ENCODE measurements around the gene WDR82. TPM values are rescaled to one million over a fixed set of nuclear protein-coding genes. Genes with fewer than 3 reads are reported as not detected.

WDR82 gene
- total RNA-seq, 1 donor from 2014 or later: 74.9 TPM

DNA sequence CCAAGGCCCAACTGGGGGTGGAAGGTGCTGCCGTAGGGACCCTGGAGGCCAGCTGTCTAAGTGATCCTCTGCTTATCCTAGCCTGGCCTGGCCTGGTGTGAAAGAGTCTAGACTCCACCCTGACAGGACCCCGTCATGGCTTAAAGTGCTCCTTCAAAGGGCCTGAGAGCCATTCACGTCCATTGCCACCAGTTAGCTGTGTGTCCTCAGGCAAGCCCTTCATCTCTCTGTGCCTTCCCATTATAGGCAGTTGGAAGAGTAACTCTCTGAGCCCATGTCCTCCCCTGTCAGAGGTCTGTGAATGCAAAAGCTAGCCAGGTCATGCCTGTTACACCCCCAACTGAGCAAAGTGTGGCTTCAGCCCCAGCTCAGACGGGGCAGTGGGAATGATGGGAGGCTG is 28.5 kb upstream of the WDR82 start:
- Mint-ChIP-seq H3K27ac (ENCODE audit: unreplicated experiment) (no peak overlapping the region), H3K4me3 (ENCODE audit: unreplicated experiment) (no peak overlapping the region), H3K4me1 (ENCODE audit: low read depth) (no peaks in the 10 kb centered on the region), H3K36me3 (ENCODE audit: low read depth) (peaks cover 6% of the 10 kb centered on the region), H3K27me3 (ENCODE audit: low read depth) (peaks cover 2% of the 10 kb centered on the region), H3K9me3 (ENCODE audit: low read depth) (no peaks in the 10 kb centered on the region)
- no peak for TF ChIP-seq CTCF (IDR thresholded peaks at IDR 0.05)
- DNase-seq (ENCODE audit: low spot score): no peak

- TF ChIP-seq CTCF (IDR thresholded peaks at IDR 0.05): no peak
- no peak for DNase-seq (ENCODE audit: low spot score)
- Mint-ChIP-seq H3K27ac (ENCODE audit: unreplicated experiment) (no peak overlapping the region), H3K4me3 (ENCODE audit: unreplicated experiment) (no peak overlapping the region), H3K4me1 (ENCODE audit: low read depth) (peaks cover 1% of the 10 kb centered on the region), H3K27me3 (ENCODE audit: low read depth) (peaks cover 2% of the 10 kb centered on the region), H3K9me3 (ENCODE audit: low read depth) (no peaks in the 10 kb centered on the region), H3K36me3 (ENCODE audit: low read depth) (peaks cover 6% of the 10 kb centered on the region)
Observed at GRCh38 chr3:52305926-52306325, 27.5 kb upstream of the WDR82 start.

DNA sequence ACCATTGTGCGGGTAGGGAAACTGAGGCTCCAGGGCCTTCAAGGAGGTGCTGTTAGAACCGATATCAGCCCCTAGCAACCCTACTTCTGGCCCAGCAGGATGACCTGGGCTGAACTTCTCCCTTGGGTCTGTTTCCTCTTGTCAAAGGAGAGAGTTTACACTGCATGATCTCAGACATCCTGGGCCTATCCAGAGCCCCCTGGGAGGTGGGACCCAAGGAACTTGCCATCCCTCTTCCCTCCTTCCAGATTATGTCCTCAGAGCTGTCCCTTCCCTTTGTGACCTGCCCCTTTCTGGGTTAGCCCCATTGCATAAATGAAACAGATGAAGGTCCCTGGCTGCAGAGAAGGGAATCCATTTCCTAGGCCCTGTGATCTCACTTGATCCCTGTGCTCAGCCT is 25.4 kb upstream of the WDR82 start:
- H3K36me3 Mint-ChIP-seq (ENCODE audit: low read depth): peaks cover 3% of the 10 kb centered on the region
- no peak for DNase-seq (ENCODE audit: low spot score)
- peaks cover 22% of the 10 kb centered on the region for H3K4me1 Mint-ChIP-seq (ENCODE audit: low read depth)
- H3K27me3 Mint-ChIP-seq (ENCODE audit: low read depth): peaks cover 2% of the 10 kb centered on the region
- no peak for TF ChIP-seq CTCF (IDR thresholded peaks at IDR 0.05)
- no peak overlapping the region for H3K4me3 Mint-ChIP-seq (ENCODE audit: unreplicated experiment)
- no peak overlapping the region for H3K27ac Mint-ChIP-seq (ENCODE audit: unreplicated experiment)
- H3K9me3 Mint-ChIP-seq (ENCODE audit: low read depth): no peaks in the 10 kb centered on the region

GRCh38 chr3:52302426-52303145 is 24.1 kb upstream of the WDR82 start:
- Mint-ChIP-seq H3K36me3 (ENCODE audit: low read depth) (peaks cover 3% of the 10 kb centered on the region), H3K4me3 (ENCODE audit: unreplicated experiment) (no peak overlapping the region), H3K27ac (ENCODE audit: unreplicated experiment) (no peak overlapping the region)

More at GRCh38 chr3:52302426-52303145, 24.1 kb upstream of the WDR82 start:
- TF ChIP-seq CTCF (IDR thresholded peaks at IDR 0.05): no peak
- Mint-ChIP-seq H3K27me3 (ENCODE audit: low read depth) (peaks cover 2% of the 10 kb centered on the region), H3K4me1 (ENCODE audit: low read depth) (peaks cover 26% of the 10 kb centered on the region), H3K9me3 (ENCODE audit: low read depth) (no peaks in the 10 kb centered on the region)
- DNase-seq (ENCODE audit: low spot score): no peak
